ENCODE data around the gene FCAMR. TPM values are rescaled to one million over a fixed set of nuclear protein-coding genes. Genes with fewer than 3 reads are reported as not detected.

FCAMR gene
- not detected in 2 replicates for total RNA-seq

- H3K27me3 ChIP-seq (ENCODE audit: control insufficient read depth, insufficient read depth, low read length) = no peaks in the 10 kb centered on the region
- no peak for DNase-seq (ENCODE audit: low read depth)
- TF ChIP-seq, protein P1, sequence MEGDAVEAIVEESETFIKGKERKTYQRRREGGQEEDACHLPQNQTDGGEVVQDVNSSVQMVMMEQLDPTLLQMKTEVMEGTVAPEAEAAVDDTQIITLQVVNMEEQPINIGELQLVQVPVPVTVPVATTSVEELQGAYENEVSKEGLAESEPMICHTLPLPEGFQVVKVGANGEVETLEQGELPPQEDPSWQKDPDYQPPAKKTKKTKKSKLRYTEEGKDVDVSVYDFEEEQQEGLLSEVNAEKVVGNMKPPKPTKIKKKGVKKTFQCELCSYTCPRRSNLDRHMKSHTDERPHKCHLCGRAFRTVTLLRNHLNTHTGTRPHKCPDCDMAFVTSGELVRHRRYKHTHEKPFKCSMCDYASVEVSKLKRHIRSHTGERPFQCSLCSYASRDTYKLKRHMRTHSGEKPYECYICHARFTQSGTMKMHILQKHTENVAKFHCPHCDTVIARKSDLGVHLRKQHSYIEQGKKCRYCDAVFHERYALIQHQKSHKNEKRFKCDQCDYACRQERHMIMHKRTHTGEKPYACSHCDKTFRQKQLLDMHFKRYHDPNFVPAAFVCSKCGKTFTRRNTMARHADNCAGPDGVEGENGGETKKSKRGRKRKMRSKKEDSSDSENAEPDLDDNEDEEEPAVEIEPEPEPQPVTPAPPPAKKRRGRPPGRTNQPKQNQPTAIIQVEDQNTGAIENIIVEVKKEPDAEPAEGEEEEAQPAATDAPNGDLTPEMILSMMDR (IDR thresholded peaks at IDR 0.05; ENCODE audit: insufficient read depth, low read length, severe bottlenecking) = no peak
- H3K4me3 ChIP-seq (ENCODE audit: low read depth, low read length) = no peak within 1 kb of the TSS
- no peak for FAIRE-seq
- H3K36me3 ChIP-seq (ENCODE audit: control insufficient read depth, insufficient read depth, low read length) = no peaks in the 10 kb centered on the region
Measured at GRCh38 chr1:206970446-206970845, at the start of gene FCAMR. FCAMR (minus strand) TSS chr1:206970460; CDS start chr1:206970125, 335 bp downstream.

DNA sequence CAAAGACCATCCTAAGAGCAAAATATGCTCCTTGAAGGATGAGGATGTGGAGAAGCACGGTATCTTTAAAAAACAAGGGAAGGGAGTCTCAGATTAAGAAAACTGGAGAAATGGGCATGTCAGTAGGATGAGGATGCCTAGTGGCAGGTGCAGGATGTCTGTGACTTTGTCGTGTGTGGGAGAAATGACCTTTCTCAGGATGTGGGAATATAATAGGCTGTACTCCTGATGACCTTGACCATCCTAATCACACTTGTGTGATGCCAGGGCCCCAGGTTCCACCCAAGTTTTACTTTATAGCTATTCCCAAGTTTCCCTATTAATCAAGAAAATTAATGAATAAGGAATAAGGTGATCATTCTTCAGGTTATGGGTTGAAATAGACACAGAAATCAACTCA, 49.4 kb upstream of the FCAMR start:
- Histone ChIP-seq H3K27me3 (ENCODE audit: control insufficient read depth, insufficient read depth, low read length) (no peaks in the 10 kb centered on the region), H3K4me3 (ENCODE audit: low read depth, low read length) (no peak overlapping the region), H3K36me3 (ENCODE audit: control insufficient read depth, insufficient read depth, low read length) (peaks cover 15% of the 10 kb centered on the region)
- TF ChIP-seq, protein P1 (IDR thresholded peaks at IDR 0.05; ENCODE audit: insufficient read depth, low read length, severe bottlenecking) = no peak
- DNase-seq (ENCODE audit: low read depth) (no peak), FAIRE-seq (no peak)

- no peak overlapping the region for H3K4me3 ChIP-seq (ENCODE audit: low read depth, low read length)
Measured at GRCh38 chr1:207019161-207019560, 48.9 kb upstream of the FCAMR start.

DNA sequence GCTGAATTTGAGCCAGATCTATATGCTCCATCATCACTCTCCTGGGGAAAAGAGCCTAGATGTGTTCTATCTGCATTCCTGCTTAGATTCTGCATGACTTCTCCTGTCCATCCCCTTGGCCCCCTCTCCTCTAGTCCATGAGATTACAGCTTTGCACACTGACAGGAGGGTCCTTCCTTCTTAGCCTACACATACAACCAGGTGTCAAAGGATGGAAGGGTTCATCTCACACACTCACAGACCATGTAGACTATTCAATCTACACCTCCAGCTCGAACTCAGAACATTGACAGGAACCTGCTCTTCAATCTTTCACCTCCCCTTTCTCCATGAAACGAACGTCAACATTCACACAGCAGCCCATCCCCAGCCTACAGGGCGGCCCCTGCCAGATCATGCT, 48.4 kb upstream of the FCAMR start:
- FAIRE-seq (no peak), DNase-seq (ENCODE audit: low read depth) (no peak)
- no peak overlapping the region for H3K4me3 ChIP-seq (ENCODE audit: low read depth, low read length)
- TF ChIP-seq, protein P1 (IDR thresholded peaks at IDR 0.05; ENCODE audit: insufficient read depth, low read length, severe bottlenecking) = no peak
- H3K27me3 ChIP-seq (ENCODE audit: control insufficient read depth, insufficient read depth, low read length) = no peaks in the 10 kb centered on the region
- peaks cover 9% of the 10 kb centered on the region for H3K36me3 ChIP-seq (ENCODE audit: control insufficient read depth, insufficient read depth, low read length)

More at GRCh38 chr1:207019161-207019560, 48.9 kb upstream of the FCAMR start:
- FAIRE-seq (no peak), DNase-seq (ENCODE audit: low read depth) (peak; percentile 41)
- no peaks in the 10 kb centered on the region for H3K27me3 ChIP-seq (ENCODE audit: control insufficient read depth, insufficient read depth, low read length)
- H3K36me3 ChIP-seq (ENCODE audit: control insufficient read depth, insufficient read depth, low read length) = peaks cover 12% of the 10 kb centered on the region
- TF ChIP-seq, protein P1 (IDR thresholded peaks at IDR 0.05; ENCODE audit: insufficient read depth, low read length, severe bottlenecking) = no peak

DNA sequence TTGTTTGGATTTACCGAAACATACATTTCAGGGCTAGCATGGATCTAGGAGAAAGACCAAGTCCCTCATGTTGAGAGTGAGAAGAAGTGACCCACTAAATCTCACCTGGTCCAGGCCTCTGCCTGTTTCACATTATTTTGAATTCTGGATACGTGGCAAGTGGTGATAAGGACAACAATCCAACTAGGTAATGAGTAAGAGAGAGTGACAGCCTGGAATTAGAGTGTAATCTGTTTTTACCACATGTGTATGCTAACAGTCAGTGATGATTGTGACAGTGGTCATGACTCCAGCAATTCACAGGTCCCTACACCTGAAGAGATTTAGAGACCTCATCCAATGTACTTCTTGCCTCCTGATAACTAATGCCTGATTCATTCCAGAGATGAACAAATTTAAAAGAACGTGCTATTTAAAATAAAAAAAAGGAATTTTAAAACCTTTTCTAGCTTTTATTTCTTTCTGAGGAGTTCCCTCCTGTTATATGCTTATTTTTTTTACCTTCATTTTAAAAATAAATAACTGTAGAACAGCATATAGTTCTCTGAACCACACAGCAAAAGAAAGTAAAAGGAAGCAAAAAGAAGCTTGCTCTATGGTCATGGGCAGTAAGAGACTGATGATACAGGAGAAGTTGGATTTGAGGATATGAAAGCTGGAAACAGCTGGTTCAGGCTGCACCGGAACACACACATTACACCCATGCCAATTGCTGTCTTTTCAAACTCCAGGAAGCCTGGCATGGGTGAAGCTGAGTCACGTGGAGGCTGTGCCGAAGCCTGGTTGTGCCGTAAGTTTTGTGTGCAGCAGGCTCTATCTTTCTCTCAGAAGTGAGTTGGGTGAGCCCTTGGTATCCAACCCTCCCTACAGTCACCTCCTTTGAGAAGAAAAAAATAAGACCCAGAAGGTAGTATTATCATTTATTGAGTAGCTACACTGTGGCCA, 47.6 kb upstream of the FCAMR start:
- TF ChIP-seq, protein P1 (IDR thresholded peaks at IDR 0.05; ENCODE audit: insufficient read depth, low read length, severe bottlenecking) = no peak
- H3K4me3 ChIP-seq (ENCODE audit: low read depth, low read length) = no peak overlapping the region
- no peak for FAIRE-seq
- no peaks in the 10 kb centered on the region for H3K27me3 ChIP-seq (ENCODE audit: control insufficient read depth, insufficient read depth, low read length)
- H3K36me3 ChIP-seq (ENCODE audit: control insufficient read depth, insufficient read depth, low read length) = peaks cover 5% of the 10 kb centered on the region
- peak; percentile 79 for DNase-seq (ENCODE audit: low read depth)

Data from bronchial epithelial cell (primary cell).